ENCODE results near the gene P2RX1.

Gene P2RX1

GRCh38 chr17:3891626-3892094, 24.6 kb downstream of the P2RX1 start:
- in situ Hi-C loops (cut with HindIII; ENCODE audit: low pct_unique_long_range_greater_than_20kb, low sequenced_read_pairs): no loop called here
- no peak for DNase-seq (ENCODE audit: low read depth in 1 of 2, low spot score in 1 of 2)
- no peak for TF ChIP-seq JUND (IDR thresholded peaks at IDR 0.05; ENCODE audit: low read depth)

GRCh38 chr17:3890878-3891219, 25.4 kb downstream of the P2RX1 start:
- in situ Hi-C loops (cut with HindIII; ENCODE audit: low pct_unique_long_range_greater_than_20kb, low sequenced_read_pairs): no loop called here
- no peak for TF ChIP-seq JUND (IDR thresholded peaks at IDR 0.05; ENCODE audit: low read depth)
- no peak for DNase-seq (ENCODE audit: low read depth in 1 of 2, low spot score in 1 of 2)

GRCh38 chr17:3890082-3890877, 26.0 kb downstream of the P2RX1 start:
- no peak for TF ChIP-seq JUND (IDR thresholded peaks at IDR 0.05; ENCODE audit: low read depth)
- DNase-seq (ENCODE audit: low read depth in 1 of 2, low spot score in 1 of 2): no peak
- in situ Hi-C loops (cut with HindIII; ENCODE audit: low pct_unique_long_range_greater_than_20kb, low sequenced_read_pairs): no loop called here

- in situ Hi-C loops (cut with HindIII; ENCODE audit: low pct_unique_long_range_greater_than_20kb, low sequenced_read_pairs): no loop called here
- TF ChIP-seq JUND (IDR thresholded peaks at IDR 0.05; ENCODE audit: low read depth): no peak
- DNase-seq (ENCODE audit: low read depth in 1 of 2, low spot score in 1 of 2): no peak
Observed at GRCh38 chr17:3889325-3890012, 26.8 kb downstream of the P2RX1 start.

- in situ Hi-C loops (cut with HindIII; ENCODE audit: low pct_unique_long_range_greater_than_20kb, low sequenced_read_pairs): no loop called here
- no peak for DNase-seq (ENCODE audit: low read depth in 1 of 2, low spot score in 1 of 2)
- TF ChIP-seq JUND (IDR thresholded peaks at IDR 0.05; ENCODE audit: low read depth): no peak
Observed at GRCh38 chr17:3888343-3889171, 27.7 kb downstream of the P2RX1 start.

GRCh38 chr17:3887804-3888203, 28.5 kb downstream of the P2RX1 start:
- in situ Hi-C loops (cut with HindIII; ENCODE audit: low pct_unique_long_range_greater_than_20kb, low sequenced_read_pairs): no loop called here
- DNase-seq (ENCODE audit: low read depth in 1 of 2, low spot score in 1 of 2): no peak

GRCh38 chr17:3887394-3887793, 28.9 kb downstream of the P2RX1 start:
- in situ Hi-C loops (cut with HindIII; ENCODE audit: low pct_unique_long_range_greater_than_20kb, low sequenced_read_pairs): no loop called here
- no peak for TF ChIP-seq JUND (IDR thresholded peaks at IDR 0.05; ENCODE audit: low read depth)

More at GRCh38 chr17:3887804-3888203, 28.5 kb downstream of the P2RX1 start:
- no peak for TF ChIP-seq JUND (IDR thresholded peaks at IDR 0.05; ENCODE audit: low read depth)

GRCh38 chr17:3886776-3887175, 29.5 kb downstream of the P2RX1 start:
- in situ Hi-C loops (cut with HindIII; ENCODE audit: low pct_unique_long_range_greater_than_20kb, low sequenced_read_pairs): no loop called here
- DNase-seq (ENCODE audit: low read depth in 1 of 2, low spot score in 1 of 2): no peak
- no peak for TF ChIP-seq JUND (IDR thresholded peaks at IDR 0.05; ENCODE audit: low read depth)

More at GRCh38 chr17:3887394-3887793, 28.9 kb downstream of the P2RX1 start:
- DNase-seq (ENCODE audit: low read depth in 1 of 2, low spot score in 1 of 2): no peak

- no peak for DNase-seq (ENCODE audit: low read depth in 1 of 2, low spot score in 1 of 2)
- no peak for TF ChIP-seq JUND (IDR thresholded peaks at IDR 0.05; ENCODE audit: low read depth)
- in situ Hi-C loops (cut with HindIII; ENCODE audit: low pct_unique_long_range_greater_than_20kb, low sequenced_read_pairs): no loop called here
Observed at GRCh38 chr17:3885970-3886369, 30.3 kb downstream of the P2RX1 start.

GRCh38 chr17:3885271-3885670, 31.0 kb downstream of the P2RX1 start:
- no peak for TF ChIP-seq JUND (IDR thresholded peaks at IDR 0.05; ENCODE audit: low read depth)
- in situ Hi-C loops (cut with HindIII; ENCODE audit: low pct_unique_long_range_greater_than_20kb, low sequenced_read_pairs): no loop called here
- DNase-seq (ENCODE audit: low read depth in 1 of 2, low spot score in 1 of 2): no peak

- in situ Hi-C loops (cut with HindIII; ENCODE audit: low pct_unique_long_range_greater_than_20kb, low sequenced_read_pairs): no loop called here
- TF ChIP-seq JUND (IDR thresholded peaks at IDR 0.05; ENCODE audit: low read depth): no peak
- DNase-seq (ENCODE audit: low read depth in 1 of 2, low spot score in 1 of 2): no peak
Observed at GRCh38 chr17:3884188-3884587, 32.1 kb downstream of the P2RX1 start.

GRCh38 chr17:3882276-3882675, 34.0 kb downstream of the P2RX1 start:
- in situ Hi-C loops (cut with HindIII; ENCODE audit: low pct_unique_long_range_greater_than_20kb, low sequenced_read_pairs): no loop called here
- no peak for TF ChIP-seq JUND (IDR thresholded peaks at IDR 0.05; ENCODE audit: low read depth)
- DNase-seq (ENCODE audit: low read depth in 1 of 2, low spot score in 1 of 2): no peak

Data from T47D (cell line).